ENCODE measurements around the gene TRIP4.

Gene TRIP4

GRCh38 chr15:64422697-64423096 lies 35.1 kb downstream of the TRIP4 start:
- H3K27ac ChIP-seq (ENCODE audit: insufficient read depth, low read length, poor library complexity, severe bottlenecking), result no peak overlapping the region
- peaks cover 6% of the 10 kb centered on the region for H3K4me1 ChIP-seq (ENCODE audit: control insufficient read depth, insufficient read depth, low read length, poor library complexity, severe bottlenecking)
- no peak for DNase-seq
- peaks cover 38% of the 10 kb centered on the region for H3K36me3 ChIP-seq (ENCODE audit: control insufficient read depth, insufficient read depth, low read length)
- no peaks in the 10 kb centered on the region for H3K9me3 ChIP-seq (ENCODE audit: control insufficient read depth, low read length)
- H3K4me3 ChIP-seq (ENCODE audit: insufficient read depth, low read depth, low read length, poor library complexity, severe bottlenecking), result no peak overlapping the region
- H3K27me3 ChIP-seq (replicated peaks; ENCODE audit: control insufficient read depth, insufficient read depth, low read length, poor library complexity, severe bottlenecking), result no peaks in the 10 kb centered on the region

GRCh38 chr15:64423970-64424369 lies 36.3 kb downstream of the TRIP4 start:
- peaks cover 10% of the 10 kb centered on the region for H3K4me1 ChIP-seq (ENCODE audit: control insufficient read depth, insufficient read depth, low read length, poor library complexity, severe bottlenecking)
- no peak overlapping the region for H3K27ac ChIP-seq (ENCODE audit: insufficient read depth, low read length, poor library complexity, severe bottlenecking)
- H3K4me3 ChIP-seq (ENCODE audit: insufficient read depth, low read depth, low read length, poor library complexity, severe bottlenecking), result no peak overlapping the region
- H3K27me3 ChIP-seq (replicated peaks; ENCODE audit: control insufficient read depth, insufficient read depth, low read length, poor library complexity, severe bottlenecking), result no peaks in the 10 kb centered on the region
- DNase-seq, result no peak
- H3K9me3 ChIP-seq (ENCODE audit: control insufficient read depth, low read length), result no peaks in the 10 kb centered on the region
- H3K36me3 ChIP-seq (ENCODE audit: control insufficient read depth, insufficient read depth, low read length), result peaks cover 27% of the 10 kb centered on the region

GRCh38 chr15:64425221-64425620 lies 37.6 kb downstream of the TRIP4 start:
- Histone ChIP-seq H3K27me3 (replicated peaks; ENCODE audit: control insufficient read depth, insufficient read depth, low read length, poor library complexity, severe bottlenecking) (no peaks in the 10 kb centered on the region), H3K9me3 (ENCODE audit: control insufficient read depth, low read length) (no peaks in the 10 kb centered on the region), H3K4me1 (ENCODE audit: control insufficient read depth, insufficient read depth, low read length, poor library complexity, severe bottlenecking) (peaks cover 20% of the 10 kb centered on the region), H3K36me3 (ENCODE audit: control insufficient read depth, insufficient read depth, low read length) (peaks cover 25% of the 10 kb centered on the region), H3K4me3 (ENCODE audit: insufficient read depth, low read depth, low read length, poor library complexity, severe bottlenecking) (no peak overlapping the region), H3K27ac (ENCODE audit: insufficient read depth, low read length, poor library complexity, severe bottlenecking) (no peak overlapping the region)
- DNase-seq, result no peak

- Histone ChIP-seq H3K9me3 (ENCODE audit: control insufficient read depth, low read length) (no peaks in the 10 kb centered on the region), H3K36me3 (ENCODE audit: control insufficient read depth, insufficient read depth, low read length) (peaks cover 21% of the 10 kb centered on the region), H3K27ac (ENCODE audit: insufficient read depth, low read length, poor library complexity, severe bottlenecking) (no peak overlapping the region), H3K27me3 (replicated peaks; ENCODE audit: control insufficient read depth, insufficient read depth, low read length, poor library complexity, severe bottlenecking) (no peaks in the 10 kb centered on the region), H3K4me1 (ENCODE audit: control insufficient read depth, insufficient read depth, low read length, poor library complexity, severe bottlenecking) (peaks cover 29% of the 10 kb centered on the region), H3K4me3 (ENCODE audit: insufficient read depth, low read depth, low read length, poor library complexity, severe bottlenecking) (no peak overlapping the region)
- no peak for DNase-seq
These were observed 39.3 kb downstream of the TRIP4 start for GRCh38 chr15:64426845-64427465.

- H3K4me1 ChIP-seq (ENCODE audit: control insufficient read depth, insufficient read depth, low read length, poor library complexity, severe bottlenecking), result peaks cover 29% of the 10 kb centered on the region
- H3K9me3 ChIP-seq (ENCODE audit: control insufficient read depth, low read length), result no peaks in the 10 kb centered on the region
- no peak overlapping the region for H3K4me3 ChIP-seq (ENCODE audit: insufficient read depth, low read depth, low read length, poor library complexity, severe bottlenecking)
- DNase-seq, result no peak
- H3K27ac ChIP-seq (ENCODE audit: insufficient read depth, low read length, poor library complexity, severe bottlenecking), result peak overlapping the region; percentile 54
- H3K27me3 ChIP-seq (replicated peaks; ENCODE audit: control insufficient read depth, insufficient read depth, low read length, poor library complexity, severe bottlenecking), result no peaks in the 10 kb centered on the region
- peaks cover 7% of the 10 kb centered on the region for H3K36me3 ChIP-seq (ENCODE audit: control insufficient read depth, insufficient read depth, low read length)
These were observed 41.8 kb downstream of the TRIP4 start for GRCh38 chr15:64429448-64429847.

GRCh38 chr15:64430000-64430735 lies 42.5 kb downstream of the TRIP4 start:
- Histone ChIP-seq H3K4me1 (ENCODE audit: control insufficient read depth, insufficient read depth, low read length, poor library complexity, severe bottlenecking) (peaks cover 29% of the 10 kb centered on the region), H3K27me3 (replicated peaks; ENCODE audit: control insufficient read depth, insufficient read depth, low read length, poor library complexity, severe bottlenecking) (no peaks in the 10 kb centered on the region), H3K36me3 (ENCODE audit: control insufficient read depth, insufficient read depth, low read length) (peaks cover 7% of the 10 kb centered on the region), H3K27ac (ENCODE audit: insufficient read depth, low read length, poor library complexity, severe bottlenecking) (peak overlapping the region; percentile 61), H3K9me3 (ENCODE audit: control insufficient read depth, low read length) (no peaks in the 10 kb centered on the region), H3K4me3 (ENCODE audit: insufficient read depth, low read depth, low read length, poor library complexity, severe bottlenecking) (no peak overlapping the region)
- DNase-seq, result peak in 2 of 3 donors; percentile 16 to 25

- H3K9me3 ChIP-seq (ENCODE audit: control insufficient read depth, low read length), result no peaks in the 10 kb centered on the region
- no peak overlapping the region for H3K4me3 ChIP-seq (ENCODE audit: insufficient read depth, low read depth, low read length, poor library complexity, severe bottlenecking)
- peaks cover 5% of the 10 kb centered on the region for H3K4me1 ChIP-seq (ENCODE audit: control insufficient read depth, insufficient read depth, low read length, poor library complexity, severe bottlenecking)
- no peaks in the 10 kb centered on the region for H3K27me3 ChIP-seq (replicated peaks; ENCODE audit: control insufficient read depth, insufficient read depth, low read length, poor library complexity, severe bottlenecking)
- H3K27ac ChIP-seq (ENCODE audit: insufficient read depth, low read length, poor library complexity, severe bottlenecking), result no peak overlapping the region
- DNase-seq, result no peak
- no peaks in the 10 kb centered on the region for H3K36me3 ChIP-seq (ENCODE audit: control insufficient read depth, insufficient read depth, low read length)
These were observed 50.3 kb downstream of the TRIP4 start for GRCh38 chr15:64437982-64438381.

GRCh38 chr15:64438653-64439447 lies 51.2 kb downstream of the TRIP4 start:
- Histone ChIP-seq H3K27me3 (replicated peaks; ENCODE audit: control insufficient read depth, insufficient read depth, low read length, poor library complexity, severe bottlenecking) (no peaks in the 10 kb centered on the region), H3K27ac (ENCODE audit: insufficient read depth, low read length, poor library complexity, severe bottlenecking) (no peak overlapping the region), H3K4me1 (ENCODE audit: control insufficient read depth, insufficient read depth, low read length, poor library complexity, severe bottlenecking) (peaks cover 8% of the 10 kb centered on the region), H3K36me3 (ENCODE audit: control insufficient read depth, insufficient read depth, low read length) (no peaks in the 10 kb centered on the region), H3K4me3 (ENCODE audit: insufficient read depth, low read depth, low read length, poor library complexity, severe bottlenecking) (no peak overlapping the region), H3K9me3 (ENCODE audit: control insufficient read depth, low read length) (no peaks in the 10 kb centered on the region)
- no peak for DNase-seq

GRCh38 chr15:64441852-64442251 lies 54.2 kb downstream of the TRIP4 start:
- DNase-seq, result no peak
- Histone ChIP-seq H3K36me3 (ENCODE audit: control insufficient read depth, insufficient read depth, low read length) (no peaks in the 10 kb centered on the region), H3K4me3 (ENCODE audit: insufficient read depth, low read depth, low read length, poor library complexity, severe bottlenecking) (no peak overlapping the region), H3K27ac (ENCODE audit: insufficient read depth, low read length, poor library complexity, severe bottlenecking) (no peak overlapping the region), H3K4me1 (ENCODE audit: control insufficient read depth, insufficient read depth, low read length, poor library complexity, severe bottlenecking) (peaks cover 13% of the 10 kb centered on the region), H3K9me3 (ENCODE audit: control insufficient read depth, low read length) (no peaks in the 10 kb centered on the region), H3K27me3 (replicated peaks; ENCODE audit: control insufficient read depth, insufficient read depth, low read length, poor library complexity, severe bottlenecking) (no peaks in the 10 kb centered on the region)

- Histone ChIP-seq H3K9me3 (ENCODE audit: control insufficient read depth, low read length) (no peaks in the 10 kb centered on the region), H3K27ac (ENCODE audit: insufficient read depth, low read length, poor library complexity, severe bottlenecking) (no peak overlapping the region), H3K27me3 (replicated peaks; ENCODE audit: control insufficient read depth, insufficient read depth, low read length, poor library complexity, severe bottlenecking) (no peaks in the 10 kb centered on the region), H3K36me3 (ENCODE audit: control insufficient read depth, insufficient read depth, low read length) (no peaks in the 10 kb centered on the region), H3K4me3 (ENCODE audit: insufficient read depth, low read depth, low read length, poor library complexity, severe bottlenecking) (no peak overlapping the region), H3K4me1 (ENCODE audit: control insufficient read depth, insufficient read depth, low read length, poor library complexity, severe bottlenecking) (peaks cover 13% of the 10 kb centered on the region)
- DNase-seq, result no peak
These were observed 55.4 kb downstream of the TRIP4 start for GRCh38 chr15:64443016-64443415.

Data from effector memory CD4-positive, alpha-beta T cell (primary cell).